GM12878 (cell line): ENCODE data around the gene PLXND1.

Source experiments
- CBFB ChIP-seq: IDR thresholded peaks from 2 replicates; pipeline ENCODE4 v1.6.1; 2016; ENCODE audit warnings: antibody characterized with exemption, low read depth
- CHD4 ChIP-seq: fragments of 200-600 bp; sonication (generic); IDR thresholded peaks from 2 replicates; pipeline ENCODE4 v1.6.1; 2016; ENCODE audit warnings: mild to moderate bottlenecking
- CTCF ChIP-seq, 3 experiments: IDR thresholded peaks in 2 of 3; conservative IDR thresholded peaks in 1 of 3; 2 replicates each; pipeline ENCODE4 v1.5.1; 2011; ENCODE audit warnings: low read depth in 3 of 3, low read length in 3 of 3, mild to moderate bottlenecking in 3 of 3, control low read depth in 2 of 3, moderate library complexity in 2 of 3, inconsistent platforms in 1 of 3, mixed read lengths in 1 of 3; ENCODE audit not compliant: control insufficient read depth in 2 of 3, insufficient read depth in 1 of 3; ENCODE audit errors: extremely low read depth in 1 of 3
- ESRRA ChIP-seq: IDR thresholded peaks from 2 replicates; pipeline ENCODE4 v1.6.1; 2012; ENCODE audit warnings: mild to moderate bottlenecking, low read length, improper control_type of control experiment
- GABPA ChIP-seq: IDR thresholded peaks from 2 replicates; pipeline ENCODE4 v1.6.1; 2014; ENCODE audit warnings: antibody characterized with exemption, low read depth, mild to moderate bottlenecking, inconsistent platforms
- MEF2A ChIP-seq: IDR thresholded peaks from 2 replicates; pipeline ENCODE4 v1.6.1; 2011; ENCODE audit warnings: low read depth, mild to moderate bottlenecking, low read length, moderate library complexity; ENCODE audit not compliant: insufficient read depth
- NR2C2 ChIP-seq: IDR thresholded peaks from 2 replicates; pipeline ENCODE4 v1.6.1; 2011; ENCODE audit warnings: borderline replicate concordance, low read depth; ENCODE audit not compliant: control insufficient read depth, insufficient read length
- RBBP5 ChIP-seq: fragments of 200-600 bp; sonication (generic); conservative IDR thresholded peaks from 2 replicates; pipeline ENCODE4 v1.6.1; 2016
- RCOR1 ChIP-seq: conservative IDR thresholded peaks from 2 replicates; pipeline ENCODE4 v1.6.1; 2012; ENCODE audit warnings: low read depth, low read length, improper control_type of control experiment
- SMC3 ChIP-seq: IDR thresholded peaks from 2 replicates; pipeline ENCODE4 v1.6.1; 2011; ENCODE audit warnings: low read length, improper control_type of control experiment, borderline replicate concordance
- TAF1 ChIP-seq: IDR thresholded peaks from 2 replicates; pipeline ENCODE4 v1.6.1; 2011; ENCODE audit warnings: mild to moderate bottlenecking, low read depth, low read length, borderline replicate concordance
- ZSCAN29 ChIP-seq: fragments of 450-650 bp; IDR thresholded peaks from 2 replicates; pipeline ENCODE4 v1.6.1; 2017; ENCODE audit warnings: mild to moderate bottlenecking, moderate library complexity
- ZZZ3 ChIP-seq: IDR thresholded peaks from 2 replicates; pipeline ENCODE4 v1.6.1; 2011; ENCODE audit warnings: low read depth; ENCODE audit not compliant: control insufficient read depth, insufficient read length

- TF ChIP-seq CTCF (IDR thresholded peaks at IDR 0.05 in 2 of 3, conservative IDR thresholded peaks at IDR 0.05 in 1 of 3; ENCODE audit: control insufficient read depth in 2 of 3, extremely low read depth in 1 of 3, insufficient read depth in 1 of 3, low read depth in 3 of 3, low read length in 3 of 3), result no peak
- TF ChIP-seq ZSCAN29, result no peak
- no peak for TF ChIP-seq CBFB
- TF ChIP-seq MEF2A, result no peak
- no peak for TF ChIP-seq ESRRA
- TF ChIP-seq RCOR1, result no peak
- TF ChIP-seq ZZZ3, result no peak
- TF ChIP-seq GABPA, result no peak
- no peak for TF ChIP-seq SMC3
- no peak for TF ChIP-seq TAF1
- TF ChIP-seq CHD4, result no peak
- no peak for TF ChIP-seq NR2C2
- no peak for TF ChIP-seq RBBP5
Observed at GRCh38 chr3:129556890-129557547, 49.5 kb downstream of the PLXND1 start.
